ENCODE measurements around the gene MPHOSPH9.

DNA sequence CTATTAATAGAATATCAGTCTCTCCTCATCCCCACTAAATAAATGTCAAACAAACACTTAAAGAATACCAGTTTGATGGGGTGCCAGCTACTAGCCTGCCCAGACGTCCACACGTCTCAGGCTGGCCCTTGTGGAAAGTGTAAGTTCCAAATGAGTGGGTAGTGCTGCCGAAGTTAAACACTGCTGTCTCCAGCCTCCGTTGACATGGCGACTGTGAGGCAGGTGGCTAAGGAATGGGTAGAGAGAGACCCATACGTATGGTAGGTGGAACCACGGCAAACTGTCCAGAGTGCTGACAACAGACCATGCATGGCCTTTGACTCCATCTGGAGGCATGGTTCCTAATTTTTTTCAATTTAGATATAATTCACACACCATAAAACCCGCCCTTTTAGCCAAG is 119.9 kb downstream of the MPHOSPH9 start:
- TF ChIP-seq CTCF (IDR thresholded peaks at IDR 0.05) = no peak
- no peak for TF ChIP-seq ZFX (IDR thresholded peaks at IDR 0.05; ENCODE audit: borderline replicate concordance)

Measured in 22Rv1 (cell line).